ENCODE data around the gene LPGAT1.
A peak's percentile ranks its signal among the peaks of the same experiment; 100 is the strongest.
"Not testable (repeated sequence)": the region's sequence is repeated elsewhere in the genome, so short reads cannot be mapped to it uniquely, and the experiment has no call there.

Gene LPGAT1

GRCh38 chr1:211698161-211699026, 132.2 kb downstream of the LPGAT1 start:
- DNase-seq = peak; percentile 70

GRCh38 chr1:211697356-211697755, 133.2 kb downstream of the LPGAT1 start:
- DNase-seq = no peak

GRCh38 chr1:211695135-211695816, 135.3 kb downstream of the LPGAT1 start:
- DNase-seq = no peak

GRCh38 chr1:211693911-211694310, 136.7 kb downstream of the LPGAT1 start:
- DNase-seq = not testable (repeated sequence)
